ENCODE data around the gene HIRIP3.

The HIRIP3 gene

DNA sequence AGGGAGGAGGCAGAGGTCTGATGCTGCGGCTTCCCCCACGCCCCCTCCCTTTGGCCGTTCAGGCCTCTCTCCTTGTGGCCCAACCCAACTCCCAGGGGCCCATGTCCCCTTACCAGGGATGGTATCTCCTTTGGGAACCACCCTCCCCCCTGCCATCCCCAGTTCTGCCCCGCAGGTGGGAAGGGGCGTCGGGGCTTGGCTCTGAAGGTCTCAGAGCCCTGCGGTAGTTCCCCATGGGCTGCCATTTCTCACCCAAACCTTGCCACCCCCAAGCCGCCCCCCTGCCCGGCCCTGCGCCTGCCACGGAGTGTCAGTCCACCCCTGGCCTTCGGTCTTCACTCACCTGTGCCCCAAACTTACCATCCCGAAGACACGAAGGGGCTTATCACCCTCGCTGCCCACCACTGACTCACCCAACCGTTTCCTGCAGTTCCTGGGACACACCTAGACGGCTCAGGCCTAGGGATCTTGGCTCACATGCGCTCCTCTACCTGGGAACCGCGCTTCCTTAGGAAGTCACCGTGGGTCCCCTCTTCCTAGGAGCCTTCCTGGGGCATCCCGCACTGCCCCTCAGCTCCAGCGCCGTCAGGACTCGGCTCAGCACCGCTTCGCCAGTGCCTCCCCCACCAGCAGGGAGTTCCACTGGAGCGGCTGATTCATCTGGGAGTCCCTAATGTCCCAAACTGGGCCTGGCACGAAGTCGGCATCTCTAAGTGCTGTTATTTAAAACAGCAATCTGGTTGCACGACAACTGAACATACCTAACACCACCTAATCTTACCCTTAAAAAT is 16.5 kb upstream of the HIRIP3 start:
- Histone ChIP-seq H3K4me3 (replicated peaks; ENCODE audit: insufficient read depth, low read length) (peak overlapping the region; percentile 64), H3K27ac (replicated peaks) (no peak overlapping the region), H3K27me3 (ENCODE audit: insufficient read depth, poor library complexity, severe bottlenecking) (no peaks in the 10 kb centered on the region)
- TF ChIP-seq GABPA (IDR thresholded peaks at IDR 0.05; ENCODE audit: low read depth) (no peak), SPI1 (IDR thresholded peaks at IDR 0.05; ENCODE audit: borderline replicate concordance, low read depth) (no peak)
- TF ChIP-seq, protein P1, sequence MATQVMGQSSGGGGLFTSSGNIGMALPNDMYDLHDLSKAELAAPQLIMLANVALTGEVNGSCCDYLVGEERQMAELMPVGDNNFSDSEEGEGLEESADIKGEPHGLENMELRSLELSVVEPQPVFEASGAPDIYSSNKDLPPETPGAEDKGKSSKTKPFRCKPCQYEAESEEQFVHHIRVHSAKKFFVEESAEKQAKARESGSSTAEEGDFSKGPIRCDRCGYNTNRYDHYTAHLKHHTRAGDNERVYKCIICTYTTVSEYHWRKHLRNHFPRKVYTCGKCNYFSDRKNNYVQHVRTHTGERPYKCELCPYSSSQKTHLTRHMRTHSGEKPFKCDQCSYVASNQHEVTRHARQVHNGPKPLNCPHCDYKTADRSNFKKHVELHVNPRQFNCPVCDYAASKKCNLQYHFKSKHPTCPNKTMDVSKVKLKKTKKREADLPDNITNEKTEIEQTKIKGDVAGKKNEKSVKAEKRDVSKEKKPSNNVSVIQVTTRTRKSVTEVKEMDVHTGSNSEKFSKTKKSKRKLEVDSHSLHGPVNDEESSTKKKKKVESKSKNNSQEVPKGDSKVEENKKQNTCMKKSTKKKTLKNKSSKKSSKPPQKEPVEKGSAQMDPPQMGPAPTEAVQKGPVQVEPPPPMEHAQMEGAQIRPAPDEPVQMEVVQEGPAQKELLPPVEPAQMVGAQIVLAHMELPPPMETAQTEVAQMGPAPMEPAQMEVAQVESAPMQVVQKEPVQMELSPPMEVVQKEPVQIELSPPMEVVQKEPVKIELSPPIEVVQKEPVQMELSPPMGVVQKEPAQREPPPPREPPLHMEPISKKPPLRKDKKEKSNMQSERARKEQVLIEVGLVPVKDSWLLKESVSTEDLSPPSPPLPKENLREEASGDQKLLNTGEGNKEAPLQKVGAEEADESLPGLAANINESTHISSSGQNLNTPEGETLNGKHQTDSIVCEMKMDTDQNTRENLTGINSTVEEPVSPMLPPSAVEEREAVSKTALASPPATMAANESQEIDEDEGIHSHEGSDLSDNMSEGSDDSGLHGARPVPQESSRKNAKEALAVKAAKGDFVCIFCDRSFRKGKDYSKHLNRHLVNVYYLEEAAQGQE (IDR thresholded peaks at IDR 0.05; ENCODE audit: insufficient replicate concordance, low read depth), result no peak
- TF ChIP-seq, protein P2, sequence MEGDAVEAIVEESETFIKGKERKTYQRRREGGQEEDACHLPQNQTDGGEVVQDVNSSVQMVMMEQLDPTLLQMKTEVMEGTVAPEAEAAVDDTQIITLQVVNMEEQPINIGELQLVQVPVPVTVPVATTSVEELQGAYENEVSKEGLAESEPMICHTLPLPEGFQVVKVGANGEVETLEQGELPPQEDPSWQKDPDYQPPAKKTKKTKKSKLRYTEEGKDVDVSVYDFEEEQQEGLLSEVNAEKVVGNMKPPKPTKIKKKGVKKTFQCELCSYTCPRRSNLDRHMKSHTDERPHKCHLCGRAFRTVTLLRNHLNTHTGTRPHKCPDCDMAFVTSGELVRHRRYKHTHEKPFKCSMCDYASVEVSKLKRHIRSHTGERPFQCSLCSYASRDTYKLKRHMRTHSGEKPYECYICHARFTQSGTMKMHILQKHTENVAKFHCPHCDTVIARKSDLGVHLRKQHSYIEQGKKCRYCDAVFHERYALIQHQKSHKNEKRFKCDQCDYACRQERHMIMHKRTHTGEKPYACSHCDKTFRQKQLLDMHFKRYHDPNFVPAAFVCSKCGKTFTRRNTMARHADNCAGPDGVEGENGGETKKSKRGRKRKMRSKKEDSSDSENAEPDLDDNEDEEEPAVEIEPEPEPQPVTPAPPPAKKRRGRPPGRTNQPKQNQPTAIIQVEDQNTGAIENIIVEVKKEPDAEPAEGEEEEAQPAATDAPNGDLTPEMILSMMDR (IDR thresholded peaks at IDR 0.05; ENCODE audit: insufficient read depth, low read length), result no peak
- no peak for DNase-seq (ENCODE audit: low read depth in 1 of 2, low spot score in 1 of 2)

DNA sequence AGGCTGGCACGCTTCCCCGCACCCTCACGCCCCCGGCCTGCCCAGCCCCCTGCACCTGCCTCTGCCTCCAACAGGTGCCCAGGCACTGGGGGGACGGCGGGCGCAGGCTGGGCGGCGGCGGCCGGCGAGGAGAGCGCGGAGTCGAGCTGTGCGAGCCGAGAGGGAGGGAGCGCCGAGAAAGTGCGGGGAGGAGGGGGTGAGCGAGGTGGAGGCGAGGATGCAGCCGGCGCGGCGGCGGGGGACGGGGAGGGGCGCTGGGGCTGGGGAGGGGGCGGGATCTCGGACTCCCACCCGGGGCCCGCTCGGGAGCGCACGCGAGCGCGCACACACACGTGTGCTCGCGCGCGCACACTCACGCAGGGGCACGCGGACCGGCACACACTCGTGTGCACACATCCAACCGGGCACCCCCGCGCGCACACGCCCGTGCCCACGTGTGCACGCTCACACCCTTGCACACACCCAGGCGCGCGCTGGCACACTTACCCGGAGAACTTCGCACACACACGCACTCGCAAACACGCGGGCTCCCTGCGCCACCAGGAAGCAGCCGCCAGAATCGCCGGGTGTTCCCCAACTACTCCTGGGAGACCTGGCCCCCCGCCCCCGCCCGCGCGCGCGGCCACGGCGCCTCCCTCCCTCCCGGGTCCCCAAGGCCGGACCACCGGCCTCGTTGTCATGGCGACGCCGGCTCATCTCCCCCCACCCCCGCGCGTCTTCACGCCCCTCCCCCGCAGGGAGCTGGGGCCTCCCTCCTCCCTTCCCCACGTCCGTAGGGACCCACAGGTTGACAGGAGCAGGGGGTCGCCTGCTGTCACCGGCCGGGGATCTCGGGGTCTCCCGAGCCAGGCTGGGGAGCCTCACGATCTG is 15.7 kb upstream of the HIRIP3 start, which contains the start of gene DOC2A:
Gene DOC2A, minus strand, starts transcription at position 184 of the 870 bp plus-strand sequence. CDS start 805 bp downstream, outside the sequence.
- Histone ChIP-seq H3K27me3 (ENCODE audit: insufficient read depth, poor library complexity, severe bottlenecking) (no peaks in the 10 kb centered on the region), H3K4me3 (replicated peaks; ENCODE audit: insufficient read depth, low read length) (peak within 1 kb of the TSS; percentile 64), H3K27ac (replicated peaks) (no peak within 1 kb of the TSS)
- TF ChIP-seq, protein P2 (IDR thresholded peaks at IDR 0.05; ENCODE audit: insufficient read depth, low read length), result no peak
- TF ChIP-seq GABPA (IDR thresholded peaks at IDR 0.05; ENCODE audit: low read depth) (no peak), POLR2AphosphoS5 (IDR thresholded peaks at IDR 0.05; ENCODE audit: low read depth) (no peak), SPI1 (IDR thresholded peaks at IDR 0.05; ENCODE audit: borderline replicate concordance, low read depth) (no peak)
- TF ChIP-seq, protein P1 (IDR thresholded peaks at IDR 0.05; ENCODE audit: insufficient replicate concordance, low read depth), result no peak
- peak; percentile 28 to 81 for DNase-seq (ENCODE audit: low read depth in 1 of 2, low spot score in 1 of 2)

DNA sequence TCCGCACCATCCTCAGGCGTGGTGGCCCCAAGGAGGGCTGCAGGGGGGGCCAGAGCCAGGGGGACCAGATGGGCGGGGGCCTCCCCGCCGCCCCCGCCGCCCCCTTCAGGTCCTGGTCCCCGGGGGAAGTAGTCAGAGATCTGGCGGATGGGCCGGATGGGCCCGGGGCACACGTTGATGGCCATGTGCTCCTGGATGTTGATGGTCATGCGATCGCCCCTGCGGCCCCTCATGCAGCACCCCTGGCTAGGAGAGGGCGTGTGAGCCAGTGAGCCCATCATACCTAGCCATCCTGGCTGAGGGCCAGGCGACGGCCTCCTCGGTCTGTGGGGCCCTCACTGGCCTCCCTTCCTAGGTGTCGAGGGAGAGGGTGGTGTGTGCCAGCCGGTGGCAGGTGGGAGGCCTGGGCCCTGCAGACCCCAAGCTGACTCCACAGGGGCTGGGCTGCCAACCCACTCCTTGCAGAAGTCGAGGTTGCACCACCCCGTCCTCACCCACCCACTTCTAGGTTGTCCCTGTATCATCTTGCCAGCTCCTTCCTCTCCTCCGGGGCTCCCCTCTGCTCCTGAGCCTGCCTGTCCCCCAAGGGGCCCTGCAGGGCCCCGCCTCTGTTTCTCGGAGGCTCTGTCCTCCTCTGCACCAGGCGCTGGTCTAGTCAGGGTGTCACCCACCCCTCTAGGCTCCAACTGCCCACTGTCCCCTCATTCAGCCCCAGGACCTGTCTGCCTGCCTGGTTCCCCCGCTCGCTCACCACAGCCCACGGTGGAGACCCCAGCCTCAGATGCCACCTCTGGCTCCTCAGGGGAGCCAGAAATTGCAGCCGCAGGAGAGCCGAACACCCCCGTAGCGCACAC is 14.8 kb upstream of the HIRIP3 start:
- Histone ChIP-seq H3K4me3 (replicated peaks; ENCODE audit: insufficient read depth, low read length) (peak overlapping the region; percentile 64), H3K27me3 (ENCODE audit: insufficient read depth, poor library complexity, severe bottlenecking) (no peaks in the 10 kb centered on the region), H3K27ac (replicated peaks) (no peak overlapping the region)
- TF ChIP-seq SPI1 (IDR thresholded peaks at IDR 0.05; ENCODE audit: borderline replicate concordance, low read depth) (no peak), GABPA (IDR thresholded peaks at IDR 0.05; ENCODE audit: low read depth) (no peak), POLR2AphosphoS5 (IDR thresholded peaks at IDR 0.05; ENCODE audit: low read depth) (no peak)
- TF ChIP-seq, protein P2 (IDR thresholded peaks at IDR 0.05; ENCODE audit: insufficient read depth, low read length), result no peak
- TF ChIP-seq, protein P1 (IDR thresholded peaks at IDR 0.05; ENCODE audit: insufficient replicate concordance, low read depth), result no peak
- DNase-seq (ENCODE audit: low read depth in 1 of 2, low spot score in 1 of 2), result no peak
